ENCODE results near the gene RPE.

DNA sequence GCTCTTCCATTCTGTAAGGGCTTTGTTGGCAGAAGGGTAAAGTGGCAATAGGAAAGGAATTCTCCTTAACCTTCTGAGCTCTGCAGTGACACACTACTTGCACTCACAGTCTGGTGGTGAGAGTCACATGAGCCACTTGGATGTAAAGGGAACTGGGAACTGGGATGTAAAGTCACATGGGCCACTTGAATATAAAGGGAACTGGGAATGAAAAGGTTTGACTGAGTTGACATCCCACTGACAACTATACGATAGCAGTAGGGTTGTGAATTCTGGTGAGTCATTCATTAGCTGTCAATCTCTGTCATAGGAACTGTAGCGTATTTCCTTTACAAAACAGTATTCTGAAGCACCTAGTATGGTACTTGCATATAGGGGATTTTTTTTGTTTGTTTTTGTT is 5.5 kb downstream of the RPE start:
- TF ChIP-seq, protein P1, sequence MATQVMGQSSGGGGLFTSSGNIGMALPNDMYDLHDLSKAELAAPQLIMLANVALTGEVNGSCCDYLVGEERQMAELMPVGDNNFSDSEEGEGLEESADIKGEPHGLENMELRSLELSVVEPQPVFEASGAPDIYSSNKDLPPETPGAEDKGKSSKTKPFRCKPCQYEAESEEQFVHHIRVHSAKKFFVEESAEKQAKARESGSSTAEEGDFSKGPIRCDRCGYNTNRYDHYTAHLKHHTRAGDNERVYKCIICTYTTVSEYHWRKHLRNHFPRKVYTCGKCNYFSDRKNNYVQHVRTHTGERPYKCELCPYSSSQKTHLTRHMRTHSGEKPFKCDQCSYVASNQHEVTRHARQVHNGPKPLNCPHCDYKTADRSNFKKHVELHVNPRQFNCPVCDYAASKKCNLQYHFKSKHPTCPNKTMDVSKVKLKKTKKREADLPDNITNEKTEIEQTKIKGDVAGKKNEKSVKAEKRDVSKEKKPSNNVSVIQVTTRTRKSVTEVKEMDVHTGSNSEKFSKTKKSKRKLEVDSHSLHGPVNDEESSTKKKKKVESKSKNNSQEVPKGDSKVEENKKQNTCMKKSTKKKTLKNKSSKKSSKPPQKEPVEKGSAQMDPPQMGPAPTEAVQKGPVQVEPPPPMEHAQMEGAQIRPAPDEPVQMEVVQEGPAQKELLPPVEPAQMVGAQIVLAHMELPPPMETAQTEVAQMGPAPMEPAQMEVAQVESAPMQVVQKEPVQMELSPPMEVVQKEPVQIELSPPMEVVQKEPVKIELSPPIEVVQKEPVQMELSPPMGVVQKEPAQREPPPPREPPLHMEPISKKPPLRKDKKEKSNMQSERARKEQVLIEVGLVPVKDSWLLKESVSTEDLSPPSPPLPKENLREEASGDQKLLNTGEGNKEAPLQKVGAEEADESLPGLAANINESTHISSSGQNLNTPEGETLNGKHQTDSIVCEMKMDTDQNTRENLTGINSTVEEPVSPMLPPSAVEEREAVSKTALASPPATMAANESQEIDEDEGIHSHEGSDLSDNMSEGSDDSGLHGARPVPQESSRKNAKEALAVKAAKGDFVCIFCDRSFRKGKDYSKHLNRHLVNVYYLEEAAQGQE (tag by site-specific recombination; IDR thresholded peaks at IDR 0.05), result no peak
- TF ChIP-seq TCF7L2 (IDR thresholded peaks at IDR 0.05; ENCODE audit: borderline replicate concordance, low read depth, low read length) (no peak), ZNF510 (tag by site-specific recombination; IDR thresholded peaks at IDR 0.05; ENCODE audit: insufficient replicate concordance) (no peak), RBAK (tag by site-specific recombination; IDR thresholded peaks at IDR 0.05) (no peak), ZSCAN23 (tag by site-specific recombination; IDR thresholded peaks at IDR 0.05) (no peak), ZNF10 (tag by site-specific recombination; IDR thresholded peaks at IDR 0.05) (no peak), ZNF202 (tag by site-specific recombination; IDR thresholded peaks at IDR 0.05; ENCODE audit: borderline replicate concordance) (no peak), ZNF747 (tag by site-specific recombination; IDR thresholded peaks at IDR 0.05) (no peak)
- TF ChIP-seq, protein P2, sequence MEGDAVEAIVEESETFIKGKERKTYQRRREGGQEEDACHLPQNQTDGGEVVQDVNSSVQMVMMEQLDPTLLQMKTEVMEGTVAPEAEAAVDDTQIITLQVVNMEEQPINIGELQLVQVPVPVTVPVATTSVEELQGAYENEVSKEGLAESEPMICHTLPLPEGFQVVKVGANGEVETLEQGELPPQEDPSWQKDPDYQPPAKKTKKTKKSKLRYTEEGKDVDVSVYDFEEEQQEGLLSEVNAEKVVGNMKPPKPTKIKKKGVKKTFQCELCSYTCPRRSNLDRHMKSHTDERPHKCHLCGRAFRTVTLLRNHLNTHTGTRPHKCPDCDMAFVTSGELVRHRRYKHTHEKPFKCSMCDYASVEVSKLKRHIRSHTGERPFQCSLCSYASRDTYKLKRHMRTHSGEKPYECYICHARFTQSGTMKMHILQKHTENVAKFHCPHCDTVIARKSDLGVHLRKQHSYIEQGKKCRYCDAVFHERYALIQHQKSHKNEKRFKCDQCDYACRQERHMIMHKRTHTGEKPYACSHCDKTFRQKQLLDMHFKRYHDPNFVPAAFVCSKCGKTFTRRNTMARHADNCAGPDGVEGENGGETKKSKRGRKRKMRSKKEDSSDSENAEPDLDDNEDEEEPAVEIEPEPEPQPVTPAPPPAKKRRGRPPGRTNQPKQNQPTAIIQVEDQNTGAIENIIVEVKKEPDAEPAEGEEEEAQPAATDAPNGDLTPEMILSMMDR (tag by site-specific recombination; IDR thresholded peaks at IDR 0.05), result no peak
- TF ChIP-seq, protein P3, sequence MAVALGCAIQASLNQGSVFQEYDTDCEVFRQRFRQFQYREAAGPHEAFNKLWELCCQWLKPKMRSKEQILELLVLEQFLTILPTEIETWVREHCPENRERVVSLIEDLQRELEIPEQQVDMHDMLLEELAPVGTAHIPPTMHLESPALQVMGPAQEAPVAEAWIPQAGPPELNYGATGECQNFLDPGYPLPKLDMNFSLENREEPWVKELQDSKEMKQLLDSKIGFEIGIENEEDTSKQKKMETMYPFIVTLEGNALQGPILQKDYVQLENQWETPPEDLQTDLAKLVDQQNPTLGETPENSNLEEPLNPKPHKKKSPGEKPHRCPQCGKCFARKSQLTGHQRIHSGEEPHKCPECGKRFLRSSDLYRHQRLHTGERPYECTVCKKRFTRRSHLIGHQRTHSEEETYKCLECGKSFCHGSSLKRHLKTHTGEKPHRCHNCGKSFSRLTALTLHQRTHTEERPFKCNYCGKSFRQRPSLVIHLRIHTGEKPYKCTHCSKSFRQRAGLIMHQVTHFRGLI (tag by site-specific recombination; IDR thresholded peaks at IDR 0.05), result no peak
